HepG2 (cell line): ENCODE data around the gene GSTP1. TPM values are rescaled to one million over a fixed set of nuclear protein-coding genes. Genes with fewer than 3 reads are reported as not detected.
A peak's percentile ranks its signal among the peaks of the same experiment; 100 is the strongest.

Experiments
- BRCA1 ChIP-seq: sonication (generic); formaldehyde crosslinking; IDR thresholded peaks from 2 replicates; pipeline ENCODE4 v1.4.0; 2020; ENCODE audit warnings: missing genetic modification reagents
- EED ChIP-seq: sonication (generic); formaldehyde crosslinking; IDR thresholded peaks from 2 replicates; pipeline ENCODE4 v1.5.0; 2020; ENCODE audit warnings: mild to moderate bottlenecking, missing genetic modification reagents
- KDM5B ChIP-seq: sonication (generic); formaldehyde crosslinking; IDR thresholded peaks from 2 replicates; pipeline ENCODE4 v1.4.0; 2020; ENCODE audit warnings: missing genetic modification reagents, mild to moderate bottlenecking, borderline replicate concordance
- MAFG ChIP-seq: sonication (generic); formaldehyde crosslinking; IDR thresholded peaks from 2 replicates; pipeline ENCODE4 v1.5.1; 2020; ENCODE audit warnings: mild to moderate bottlenecking, missing genetic modification reagents
- NCOR1 ChIP-seq: fragments of 200-600 bp; sonication (generic); IDR thresholded peaks from 2 replicates; pipeline ENCODE4 v1.7.0; 2017; ENCODE audit warnings: antibody characterized with exemption, low read length, borderline replicate concordance
- NFE2 ChIP-seq: sonication (generic); formaldehyde crosslinking; IDR thresholded peaks from 2 replicates; pipeline ENCODE4 v1.4.0; 2020; ENCODE audit warnings: missing genetic modification reagents
- NR2F6 ChIP-seq, 2 experiments: IDR thresholded peaks; 2 replicates each; pipeline ENCODE4 v1.6.1; 2016; ENCODE audit warnings: antibody characterized with exemption in 1 of 2, mild to moderate bottlenecking in 1 of 2
- RBM39 ChIP-seq: fragments of 200-400 bp; formaldehyde crosslinking; IDR thresholded peaks from one replicate; pipeline ENCODE4 v1.6.1; 2018; ENCODE audit warnings: antibody characterized with exemption, mild to moderate bottlenecking, low read depth, low read length; ENCODE audit not compliant: poor library complexity, severe bottlenecking
- SNRNP70 ChIP-seq: fragments of 200-400 bp; formaldehyde crosslinking; IDR thresholded peaks from 2 replicates; pipeline ENCODE4 v1.6.1; 2017; ENCODE audit warnings: mild to moderate bottlenecking, low read depth, low read length, moderate library complexity
- ZNF274 ChIP-seq: sonication (generic); formaldehyde crosslinking; IDR thresholded peaks from 2 replicates; pipeline ENCODE4 v1.5.1; 2020; ENCODE audit warnings: mild to moderate bottlenecking, missing genetic modification reagents
- ZNF282 ChIP-seq: fragments of 450-650 bp; IDR thresholded peaks from 2 replicates; pipeline ENCODE4 v1.6.1; 2018; ENCODE audit not compliant: partially characterized antibody
- ZNF30 ChIP-seq: sonication (generic); formaldehyde crosslinking; IDR thresholded peaks from 2 replicates; pipeline ENCODE4 v1.5.0; 2020; ENCODE audit warnings: mild to moderate bottlenecking, missing genetic modification reagents
- ZNF331 ChIP-seq: sonication (generic); formaldehyde crosslinking; IDR thresholded peaks from 2 replicates; pipeline ENCODE4 v1.4.0; 2020; ENCODE audit warnings: missing genetic modification reagents
- ZNF484 ChIP-seq: sonication (generic); formaldehyde crosslinking; IDR thresholded peaks from 2 replicates; pipeline ENCODE4 v1.5.1; 2020; ENCODE audit warnings: mild to moderate bottlenecking, low read depth, missing genetic modification reagents, borderline replicate concordance
- ZNF567 ChIP-seq: sonication (generic); formaldehyde crosslinking; IDR thresholded peaks from 2 replicates; pipeline ENCODE4 v1.8.1; 2023; ENCODE audit warnings: mild to moderate bottlenecking, missing genetic modification reagents, borderline replicate concordance
- ZNF605 ChIP-seq: sonication (generic); formaldehyde crosslinking; IDR thresholded peaks from 2 replicates; pipeline ENCODE4 v1.8.0; 2022; ENCODE audit warnings: mild to moderate bottlenecking, missing genetic modification reagents
- ZNF850 ChIP-seq: sonication (generic); formaldehyde crosslinking; conservative IDR thresholded peaks from 2 replicates; pipeline ENCODE4 v1.9.0; 2021; ENCODE audit warnings: mild to moderate bottlenecking, missing genetic modification reagents
- ZSCAN31 ChIP-seq: sonication (generic); formaldehyde crosslinking; IDR thresholded peaks from 2 replicates; pipeline ENCODE4 v1.5.0; 2020; ENCODE audit warnings: low read depth, mild to moderate bottlenecking, missing genetic modification reagents
- polyA plus RNA-seq, 8 experiments: library from polyadenylated mRNA; depleted of rRNA in 3 of 8; stranded (reverse) in 7 of 8; unstranded in 1 of 8; fragments of >200 nt; fragmentation: Illumina TruSeq in 4 of 8; extraction: Trizol in 4 of 8; gene quantifications; 2 replicates each; pipeline versions ENCODE4 v1.2.1 to v1.2.3, GENCODE V29; 2011 to 2016; ENCODE audit warnings: low read depth in 4 of 8, missing spikeins in 1 of 8, mixed read lengths in 1 of 8; ENCODE audit not compliant: insufficient read depth in 1 of 8
- total RNA-seq, 5 experiments: library from RNA; depleted of rRNA; stranded (reverse); fragments of >200 nt; fragmentation: Illumina TruSeq; extraction: Trizol; gene quantifications; 2 replicates each; pipeline ENCODE4 v1.2.3, GENCODE V29; 2016; ENCODE audit warnings: low read depth in 1 of 5
- TF ChIP-seq, protein P1 (sequence below): sonication (generic); formaldehyde crosslinking; IDR thresholded peaks from 2 replicates; pipeline ENCODE4 v1.4.0; 2020; ENCODE audit warnings: missing genetic modification reagents
- TF ChIP-seq, protein P2 (sequence below): sonication (generic); formaldehyde crosslinking; IDR thresholded peaks from 2 replicates; pipeline ENCODE4 v1.4.0; 2020; ENCODE audit warnings: missing genetic modification reagents
- TF ChIP-seq, protein P3 (sequence below): sonication (generic); formaldehyde crosslinking; IDR thresholded peaks from 2 replicates; pipeline ENCODE4 v1.4.0; 2020; ENCODE audit warnings: missing genetic modification reagents

The GSTP1 gene
- total and polyA plus RNA-seq, 2 of the 13 experiments (the other 11 are each of a cell fraction or from before 2014, with no cell fraction given) = not detected

DNA sequence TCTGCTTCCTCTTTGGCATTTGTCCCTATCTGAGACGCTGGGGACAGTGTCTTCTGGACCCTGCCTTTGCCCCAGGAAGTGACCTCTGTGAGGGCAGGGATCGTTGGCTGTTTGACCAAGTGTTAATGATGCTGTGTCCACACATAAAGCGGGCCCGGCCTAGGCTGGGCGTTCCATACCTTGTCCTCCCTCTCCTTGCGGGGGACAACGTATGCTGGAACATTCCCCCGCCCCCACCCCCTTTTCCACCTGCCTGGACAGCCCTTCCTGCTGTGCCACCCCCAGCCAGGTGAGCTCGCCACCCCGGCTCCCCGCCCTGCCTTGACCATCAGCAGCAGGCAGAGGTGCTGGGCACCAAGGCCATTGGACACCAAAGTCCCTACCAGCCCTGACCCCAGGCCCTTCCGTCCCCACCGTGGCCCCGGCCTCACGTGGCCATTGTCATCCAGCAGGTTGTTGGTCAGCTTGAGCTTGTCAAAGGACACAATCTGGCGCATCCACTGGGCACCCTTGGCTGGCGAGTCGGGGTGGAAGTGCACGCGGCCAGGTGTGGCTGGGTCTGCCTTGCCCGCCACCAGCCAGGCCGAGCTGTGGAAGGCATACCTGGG lies 50.2 kb downstream of the GSTP1 start (continued):
- TF ChIP-seq, protein P1, sequence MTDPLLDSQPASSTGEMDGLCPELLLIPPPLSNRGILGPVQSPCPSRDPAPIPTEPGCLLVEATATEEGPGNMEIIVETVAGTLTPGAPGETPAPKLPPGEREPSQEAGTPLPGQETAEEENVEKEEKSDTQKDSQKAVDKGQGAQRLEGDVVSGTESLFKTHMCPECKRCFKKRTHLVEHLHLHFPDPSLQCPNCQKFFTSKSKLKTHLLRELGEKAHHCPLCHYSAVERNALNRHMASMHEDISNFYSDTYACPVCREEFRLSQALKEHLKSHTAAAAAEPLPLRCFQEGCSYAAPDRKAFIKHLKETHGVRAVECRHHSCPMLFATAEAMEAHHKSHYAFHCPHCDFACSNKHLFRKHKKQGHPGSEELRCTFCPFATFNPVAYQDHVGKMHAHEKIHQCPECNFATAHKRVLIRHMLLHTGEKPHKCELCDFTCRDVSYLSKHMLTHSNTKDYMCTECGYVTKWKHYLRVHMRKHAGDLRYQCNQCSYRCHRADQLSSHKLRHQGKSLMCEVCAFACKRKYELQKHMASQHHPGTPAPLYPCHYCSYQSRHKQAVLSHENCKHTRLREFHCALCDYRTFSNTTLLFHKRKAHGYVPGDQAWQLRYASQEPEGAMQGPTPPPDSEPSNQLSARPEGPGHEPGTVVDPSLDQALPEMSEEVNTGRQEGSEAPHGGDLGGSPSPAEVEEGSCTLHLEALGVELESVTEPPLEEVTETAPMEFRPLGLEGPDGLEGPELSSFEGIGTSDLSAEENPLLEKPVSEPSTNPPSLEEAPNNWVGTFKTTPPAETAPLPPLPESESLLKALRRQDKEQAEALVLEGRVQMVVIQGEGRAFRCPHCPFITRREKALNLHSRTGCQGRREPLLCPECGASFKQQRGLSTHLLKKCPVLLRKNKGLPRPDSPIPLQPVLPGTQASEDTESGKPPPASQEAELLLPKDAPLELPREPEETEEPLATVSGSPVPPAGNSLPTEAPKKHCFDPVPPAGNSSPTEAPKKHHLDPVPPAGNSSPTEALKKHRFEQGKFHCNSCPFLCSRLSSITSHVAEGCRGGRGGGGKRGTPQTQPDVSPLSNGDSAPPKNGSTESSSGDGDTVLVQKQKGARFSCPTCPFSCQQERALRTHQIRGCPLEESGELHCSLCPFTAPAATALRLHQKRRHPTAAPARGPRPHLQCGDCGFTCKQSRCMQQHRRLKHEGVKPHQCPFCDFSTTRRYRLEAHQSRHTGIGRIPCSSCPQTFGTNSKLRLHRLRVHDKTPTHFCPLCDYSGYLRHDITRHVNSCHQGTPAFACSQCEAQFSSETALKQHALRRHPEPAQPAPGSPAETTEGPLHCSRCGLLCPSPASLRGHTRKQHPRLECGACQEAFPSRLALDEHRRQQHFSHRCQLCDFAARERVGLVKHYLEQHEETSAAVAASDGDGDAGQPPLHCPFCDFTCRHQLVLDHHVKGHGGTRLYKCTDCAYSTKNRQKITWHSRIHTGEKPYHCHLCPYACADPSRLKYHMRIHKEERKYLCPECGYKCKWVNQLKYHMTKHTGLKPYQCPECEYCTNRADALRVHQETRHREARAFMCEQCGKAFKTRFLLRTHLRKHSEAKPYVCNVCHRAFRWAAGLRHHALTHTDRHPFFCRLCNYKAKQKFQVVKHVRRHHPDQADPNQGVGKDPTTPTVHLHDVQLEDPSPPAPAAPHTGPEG (CRISPR knock-in tag) = no peak
- TF ChIP-seq SNRNP70 (no peak), ZNF484 (no peak), NR2F6 (IDR thresholded peaks at IDR 0.05) (peak; percentile 77), NR2F6 (CRISPR knock-in tag; IDR thresholded peaks at IDR 0.05) (peak; percentile 69; the same call in 1 of the 2 replicates), NFE2 (CRISPR knock-in tag) (no peak), ZNF30 (CRISPR knock-in tag) (no peak), RBM39 (no peak), ZNF274 (CRISPR knock-in tag) (no peak), ZNF850 (CRISPR knock-in tag) (no peak), ZNF567 (no peak), BRCA1 (CRISPR knock-in tag) (no peak), MAFG (no peak), EED (CRISPR knock-in tag) (no peak), ZNF282 (no peak), ZNF331 (CRISPR knock-in tag) (no peak), KDM5B (CRISPR knock-in tag) (no peak), NCOR1 (peak; percentile 47; the same call in 1 of the 2 replicates), ZSCAN31 (CRISPR knock-in tag) (no peak), ZNF605 (CRISPR knock-in tag) (no peak)
- TF ChIP-seq, protein P2, sequence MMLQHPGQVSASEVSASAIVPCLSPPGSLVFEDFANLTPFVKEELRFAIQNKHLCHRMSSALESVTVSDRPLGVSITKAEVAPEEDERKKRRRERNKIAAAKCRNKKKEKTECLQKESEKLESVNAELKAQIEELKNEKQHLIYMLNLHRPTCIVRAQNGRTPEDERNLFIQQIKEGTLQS (CRISPR knock-in tag) = no peak
- TF ChIP-seq, protein P3, sequence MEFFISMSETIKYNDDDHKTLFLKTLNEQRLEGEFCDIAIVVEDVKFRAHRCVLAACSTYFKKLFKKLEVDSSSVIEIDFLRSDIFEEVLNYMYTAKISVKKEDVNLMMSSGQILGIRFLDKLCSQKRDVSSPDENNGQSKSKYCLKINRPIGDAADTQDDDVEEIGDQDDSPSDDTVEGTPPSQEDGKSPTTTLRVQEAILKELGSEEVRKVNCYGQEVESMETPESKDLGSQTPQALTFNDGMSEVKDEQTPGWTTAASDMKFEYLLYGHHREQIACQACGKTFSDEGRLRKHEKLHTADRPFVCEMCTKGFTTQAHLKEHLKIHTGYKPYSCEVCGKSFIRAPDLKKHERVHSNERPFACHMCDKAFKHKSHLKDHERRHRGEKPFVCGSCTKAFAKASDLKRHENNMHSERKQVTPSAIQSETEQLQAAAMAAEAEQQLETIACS = no peak
